KMS-11 (cell line): ENCODE results near the gene RNLS.

Source experiments
- H2AFZ ChIP-seq: fragments of 200-600 bp; sonication (generic); 2 replicates; pipeline ENCODE4 v1.6.1; 2016; ENCODE audit warnings: antibody characterized with exemption, mixed run types, low read depth
- H3K27ac ChIP-seq: fragments of 200-600 bp; sonication (generic); 2 replicates; pipeline ENCODE4 v1.6.1; 2016; ENCODE audit warnings: mild to moderate bottlenecking, mixed run types
- H3K27me3 ChIP-seq: fragments of 200-600 bp; sonication (generic); 2 replicates; pipeline ENCODE4 v1.6.1; 2017; ENCODE audit warnings: mild to moderate bottlenecking, low read depth, mixed run types, moderate library complexity; ENCODE audit not compliant: insufficient read depth
- H3K36me3 ChIP-seq: fragments of 200-600 bp; sonication (generic); 2 replicates; pipeline ENCODE4 v1.6.1; 2017; ENCODE audit warnings: mild to moderate bottlenecking, mixed run types; ENCODE audit not compliant: insufficient read depth
- H3K4me1 ChIP-seq: fragments of 200-600 bp; sonication (generic); 2 replicates; pipeline ENCODE4 v1.6.1; 2016; ENCODE audit warnings: mild to moderate bottlenecking, low read depth, mixed run types; ENCODE audit not compliant: poor library complexity, severe bottlenecking
- H3K4me2 ChIP-seq: fragments of 200-600 bp; sonication (generic); 2 replicates; pipeline ENCODE4 v1.7.0; 2016; ENCODE audit warnings: mild to moderate bottlenecking, mixed run types
- H3K4me3 ChIP-seq: fragments of 200-600 bp; sonication (generic); IDR thresholded peaks from 2 replicates; pipeline ENCODE4 v1.6.1; 2017; ENCODE audit warnings: low read depth, low read length, mixed read lengths; ENCODE audit not compliant: insufficient read depth
- H3K79me2 ChIP-seq: fragments of 200-600 bp; sonication (generic); 2 replicates; pipeline ENCODE4 v1.6.1; 2016; ENCODE audit warnings: low read depth, mixed run types; ENCODE audit not compliant: insufficient read depth
- H3K9ac ChIP-seq: fragments of 200-600 bp; sonication (generic); 2 replicates; pipeline ENCODE4 v1.6.1; 2016; ENCODE audit warnings: mild to moderate bottlenecking, mixed run types
- H4K20me1 ChIP-seq: fragments of 200-600 bp; sonication (generic); 2 replicates; pipeline ENCODE4 v1.6.1; 2016; ENCODE audit warnings: mild to moderate bottlenecking, mixed run types; ENCODE audit not compliant: insufficient read depth
- CTCF ChIP-seq: fragments of 200-600 bp; sonication (generic); conservative IDR thresholded peaks from 2 replicates; pipeline ENCODE4 v1.6.1; 2017; ENCODE audit warnings: low read depth, mild to moderate bottlenecking, antibody characterized with exemption, low read length, moderate library complexity, mixed read lengths

RNLS gene

GRCh38 chr10:88608052-88608732 is 25.1 kb upstream of the RNLS start:
- H3K9ac ChIP-seq: no peak overlapping the region
- no peaks in the 10 kb centered on the region for H3K36me3 ChIP-seq
- no peak for TF ChIP-seq CTCF
- H3K79me2 ChIP-seq: no peaks in the 10 kb centered on the region
- no peaks in the 10 kb centered on the region for H3K4me1 ChIP-seq
- H3K4me3 ChIP-seq: no peak overlapping the region
- no peak overlapping the region for H3K27ac ChIP-seq
- H4K20me1 ChIP-seq: no peaks in the 10 kb centered on the region
- H3K4me2 ChIP-seq: no peak overlapping the region
- no peaks in the 10 kb centered on the region for H3K27me3 ChIP-seq
- H2AFZ ChIP-seq: no peak overlapping the region

GRCh38 chr10:88598055-88598454 is 14.9 kb upstream of the RNLS start:
- Histone ChIP-seq H3K79me2 (no peaks in the 10 kb centered on the region), H3K9ac (no peak overlapping the region), H3K4me3 (no peak overlapping the region), H3K36me3 (no peaks in the 10 kb centered on the region), H3K27me3 (no peaks in the 10 kb centered on the region), H3K27ac (peak overlapping the region; percentile 24; the same call in 1 of the 2 replicates), H2AFZ (peak overlapping the region; percentile 41; the same call in 1 of the 2 replicates), H3K4me1 (peaks cover 18% of the 10 kb centered on the region), H4K20me1 (no peaks in the 10 kb centered on the region), H3K4me2 (peak overlapping the region; percentile 52; the same call in 1 of the 2 replicates)
- no peak for TF ChIP-seq CTCF

GRCh38 chr10:88594482-88594881 is 11.4 kb upstream of the RNLS start:
- Histone ChIP-seq H3K27ac (no peak overlapping the region), H3K4me2 (no peak overlapping the region), H2AFZ (no peak overlapping the region), H3K27me3 (no peaks in the 10 kb centered on the region), H3K36me3 (no peaks in the 10 kb centered on the region), H3K4me1 (peaks cover 18% of the 10 kb centered on the region), H3K79me2 (no peaks in the 10 kb centered on the region), H4K20me1 (no peaks in the 10 kb centered on the region), H3K4me3 (no peak overlapping the region), H3K9ac (no peak overlapping the region)
- TF ChIP-seq CTCF: no peak

- no peak overlapping the region for H3K4me3 ChIP-seq
- no peak overlapping the region for H3K4me2 ChIP-seq
- peaks cover 3% of the 10 kb centered on the region for H3K4me1 ChIP-seq
- no peak for TF ChIP-seq CTCF
- H3K27me3 ChIP-seq: no peaks in the 10 kb centered on the region
- no peaks in the 10 kb centered on the region for H3K79me2 ChIP-seq
- H3K36me3 ChIP-seq: no peaks in the 10 kb centered on the region
- no peak overlapping the region for H3K9ac ChIP-seq
- no peak overlapping the region for H3K27ac ChIP-seq
- H2AFZ ChIP-seq: no peak overlapping the region
- H4K20me1 ChIP-seq: no peaks in the 10 kb centered on the region
These were observed 9.8 kb upstream of the RNLS start for GRCh38 chr10:88592906-88593305.
